GM12891 (cell line): Measurements from ENCODE around the gene BCL2L13.

Experiments
- POLR2A ChIP-seq: IDR thresholded peaks from 2 replicates; pipeline ENCODE4 v1.6.1; 2011; ENCODE audit warnings: low read depth, low read length, control low read depth
- POLR2AphosphoS5 ChIP-seq: IDR thresholded peaks from 2 replicates; pipeline ENCODE4 v1.6.1; 2011; ENCODE audit warnings: low read depth, low read length, control low read depth
- POU2F2 ChIP-seq: IDR thresholded peaks from 2 replicates; pipeline ENCODE4 v1.6.1; 2011; ENCODE audit warnings: low read depth, mild to moderate bottlenecking, control low read depth, low read length, moderate library complexity
- SPI1 ChIP-seq: IDR thresholded peaks from 2 replicates; pipeline ENCODE4 v1.6.1; 2011; ENCODE audit warnings: low read depth, low read length, control low read depth
- TAF1 ChIP-seq: IDR thresholded peaks from 2 replicates; pipeline ENCODE4 v1.6.1; 2011; ENCODE audit warnings: low read depth, low read length, control low read depth

GRCh38 chr22:17638432-17639246, at the start of gene BCL2L13:
- peak; percentile 81 for TF ChIP-seq POLR2A
- TF ChIP-seq POLR2AphosphoS5, result peak; percentile 88
- peak; percentile 92 for TF ChIP-seq TAF1
- TF ChIP-seq POU2F2, result no peak; the same call in none of the 2 replicates
- TF ChIP-seq SPI1, result no peak
